Urinary bladder (tissue), 4 donors: ENCODE measurements around the gene NEXN. TPM values are rescaled to one million over a fixed set of nuclear protein-coding genes. Genes with fewer than 3 reads are reported as not detected.
A peak's percentile ranks its signal among the peaks of the same experiment; 100 is the strongest.
"Not testable (repeated sequence)": the region's sequence is repeated elsewhere in the genome, so short reads cannot be mapped to it uniquely, and the experiment has no call there.

ENCODE experiments used
- DNase-seq: peaks from one replicate; pipeline ENCODE4 v3.0.0-alpha.2; 2015; ENCODE audit errors: extremely low spot score
- H3K27ac ChIP-seq: one replicate; pipeline ENCODE4 v1.5.1; 2013; ENCODE audit warnings: low read depth, mild to moderate bottlenecking, moderate library complexity
- H3K36me3 ChIP-seq: one replicate; pipeline ENCODE4 v1.6.1; 2013; ENCODE audit warnings: mild to moderate bottlenecking, moderate library complexity; ENCODE audit not compliant: insufficient read depth
- H3K4me1 ChIP-seq: one replicate; pipeline ENCODE4 v1.6.1; 2013; ENCODE audit warnings: mild to moderate bottlenecking, moderate library complexity; ENCODE audit not compliant: insufficient read depth
- H3K4me3 ChIP-seq: one replicate; pipeline ENCODE4 v1.5.1; 2013; ENCODE audit warnings: low read depth, low read length
- WGBS: extraction: QIAGEN DNeasy Blood & Tissue Kit; methylation state at CpG from one replicate; pipeline ENCODE4 v1.1.7; 2013; 5-methylcytosine and 5-hydroxymethylcytosine counted together
- polyA plus RNA-seq: library from polyadenylated mRNA; stranded (reverse); fragments of 200-250 nt; gene quantifications from one replicate; pipeline ENCODE4 v1.2.3, GENCODE V29; 2013
- total RNA-seq: library from RNA; depleted of rRNA; stranded (reverse); fragments of >200 nt; gene quantifications from one replicate; pipeline ENCODE4 v1.2.3, GENCODE V29; 2014
- donor health status: healthy with polysubstance abuse.
- donor health status: healthy.

NEXN gene
- total and polyA plus RNA-seq, 2 donors = 34.0 to 86.1 TPM

DNA sequence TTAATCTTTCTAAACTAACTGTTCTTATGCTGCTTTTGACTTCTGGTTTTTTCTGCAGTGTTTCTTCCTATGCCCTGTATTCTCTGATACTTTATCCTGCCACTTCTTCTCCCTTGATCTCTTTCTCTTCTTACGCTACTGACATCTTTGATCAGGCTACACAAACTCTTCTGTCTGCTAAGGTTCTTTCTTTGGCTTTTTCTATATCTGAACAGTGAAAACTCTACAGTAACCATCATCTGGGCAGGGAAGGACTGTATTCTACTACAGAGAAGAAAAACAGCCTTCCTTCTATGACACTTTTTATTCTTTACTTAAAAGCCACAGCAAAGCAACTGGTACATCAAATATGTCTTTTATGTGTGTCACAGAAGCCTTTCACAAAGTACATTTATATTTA is 7.4 kb upstream of the NEXN start:
- Histone ChIP-seq H3K36me3 (no peaks in the 10 kb centered on the region), H3K4me1 (no peaks in the 10 kb centered on the region), H3K27ac (no peak overlapping the region), H3K4me3 (no peak overlapping the region)
- 96% methylated on average over 1 of the region's 1 CpG for WGBS
- DNase-seq = no peak

DNA sequence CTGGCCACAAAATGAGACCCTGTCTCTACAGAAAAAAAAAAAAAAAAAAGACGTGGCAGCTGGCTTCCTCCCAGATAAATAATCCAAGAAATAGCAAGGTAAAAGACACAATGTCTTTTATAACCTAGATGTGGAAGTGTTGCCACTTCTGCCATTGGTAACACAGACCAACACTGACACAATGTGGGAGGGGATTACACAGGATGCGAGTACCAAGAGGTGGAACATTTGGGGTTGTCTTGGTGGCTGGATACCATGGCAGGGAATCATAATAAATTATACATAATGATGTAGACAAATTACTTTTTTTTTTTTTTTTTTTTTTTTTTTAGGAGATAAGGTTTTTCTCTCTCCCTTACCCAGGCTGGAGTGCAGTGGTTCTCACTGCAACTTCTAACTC is 6.0 kb upstream of the NEXN start:
- no peak for DNase-seq
- H3K4me3 ChIP-seq = no peak overlapping the region
- no peaks in the 10 kb centered on the region for H3K36me3 ChIP-seq
- H3K27ac ChIP-seq = no peak overlapping the region
- WGBS = 76% methylated on average over 2 of the region's 2 CpGs
- no peaks in the 10 kb centered on the region for H3K4me1 ChIP-seq

DNA sequence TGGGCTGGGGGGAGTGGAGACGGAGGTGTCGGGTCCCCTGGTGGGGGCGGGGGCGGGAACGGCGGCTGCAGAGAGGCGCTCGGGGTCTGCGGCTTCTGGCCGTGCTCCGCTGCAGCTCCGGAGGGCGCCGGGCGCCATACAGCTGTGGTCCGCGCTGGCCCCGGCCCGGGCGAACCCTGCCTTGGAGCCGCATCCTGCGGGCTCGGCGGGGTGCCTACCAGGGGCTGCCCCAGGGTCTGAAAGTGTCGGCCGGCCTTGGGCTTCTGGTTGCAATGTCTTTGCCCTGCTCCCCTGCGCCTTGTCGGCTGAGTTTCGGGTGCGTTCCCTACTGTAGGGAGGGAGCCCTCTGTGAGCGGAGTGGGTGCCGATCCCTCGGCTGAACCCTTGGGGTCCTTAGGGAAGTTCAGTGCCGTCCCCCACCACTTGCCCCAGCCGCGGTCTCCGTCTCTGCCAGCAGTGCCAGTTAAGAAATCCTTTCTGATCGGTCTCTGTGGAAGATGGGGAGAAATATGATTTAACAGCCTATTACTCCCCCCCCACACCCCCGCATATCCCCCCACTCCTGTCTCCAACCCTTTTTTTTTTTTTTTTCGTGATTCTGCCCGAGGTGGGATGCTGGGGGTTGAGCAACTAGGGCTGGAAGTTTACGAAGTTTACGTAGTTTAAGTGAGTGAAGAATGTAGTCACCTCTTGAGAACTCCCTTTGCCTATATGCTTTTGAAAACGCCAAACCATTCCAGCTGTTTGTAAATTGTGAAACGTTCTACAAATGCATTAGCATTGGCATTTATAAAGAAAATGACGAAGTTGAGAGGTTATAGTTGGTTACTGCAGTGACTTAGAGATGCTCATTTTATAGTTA is 588 bp downstream of the NEXN start:
- Histone ChIP-seq H3K27ac (peak overlapping the region; percentile 60), H3K36me3 (no peaks in the 10 kb centered on the region), H3K4me3 (peak overlapping the region; percentile 85), H3K4me1 (no peaks in the 10 kb centered on the region)
- under 1% methylated on average over 46 of the region's 46 CpGs for WGBS
- peak; percentile 42 for DNase-seq

DNA sequence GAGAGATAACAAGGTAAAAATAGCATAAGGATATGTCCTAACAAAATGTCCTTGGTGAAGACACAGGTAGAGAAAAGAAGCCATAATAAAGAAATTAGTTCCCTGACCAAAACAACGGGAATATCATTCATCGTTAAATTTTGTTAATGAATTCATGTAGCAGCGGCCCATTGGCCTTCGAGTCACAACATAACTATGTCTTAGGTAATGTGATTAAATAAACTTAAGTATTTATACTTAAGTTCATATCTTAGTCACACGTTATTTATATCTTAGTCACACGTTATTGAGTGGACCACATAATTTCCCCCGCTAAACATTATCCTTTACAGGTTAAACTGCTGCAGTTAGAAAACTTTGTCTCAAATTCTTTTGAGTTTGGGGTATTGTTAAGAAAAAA is 1.2 kb downstream of the NEXN start:
- Histone ChIP-seq H3K4me3 (peak overlapping the region; percentile 85), H3K4me1 (no peaks in the 10 kb centered on the region), H3K36me3 (no peaks in the 10 kb centered on the region), H3K27ac (no peak overlapping the region)
- DNase-seq = no peak
- 38% methylated on average over 7 of the region's 7 CpGs for WGBS

DNA sequence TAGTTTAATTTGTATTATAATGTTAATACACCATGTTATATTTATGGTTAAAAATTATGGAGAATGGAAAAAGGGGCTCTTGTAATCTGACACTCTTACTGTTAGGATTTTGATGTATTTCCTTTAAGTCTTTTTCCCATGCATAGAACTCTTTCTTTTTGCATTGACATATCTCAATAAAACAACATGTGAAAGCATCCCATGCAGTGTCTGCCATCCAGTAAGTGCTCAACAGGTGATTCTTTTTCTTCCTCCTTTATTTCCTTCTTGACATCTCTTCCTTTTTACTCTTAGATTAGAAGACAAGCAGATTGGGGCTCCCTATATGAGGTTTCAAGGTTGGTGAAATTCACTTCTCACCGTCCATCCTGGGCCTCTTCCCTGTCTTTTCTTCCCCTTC is 2.8 kb downstream of the NEXN start:
- 88% methylated on average over 1 of the region's 1 CpG for WGBS
- no peak overlapping the region for H3K4me3 ChIP-seq
- no peaks in the 10 kb centered on the region for H3K4me1 ChIP-seq
- H3K27ac ChIP-seq = no peak overlapping the region
- H3K36me3 ChIP-seq = no peaks in the 10 kb centered on the region
- DNase-seq = no peak

DNA sequence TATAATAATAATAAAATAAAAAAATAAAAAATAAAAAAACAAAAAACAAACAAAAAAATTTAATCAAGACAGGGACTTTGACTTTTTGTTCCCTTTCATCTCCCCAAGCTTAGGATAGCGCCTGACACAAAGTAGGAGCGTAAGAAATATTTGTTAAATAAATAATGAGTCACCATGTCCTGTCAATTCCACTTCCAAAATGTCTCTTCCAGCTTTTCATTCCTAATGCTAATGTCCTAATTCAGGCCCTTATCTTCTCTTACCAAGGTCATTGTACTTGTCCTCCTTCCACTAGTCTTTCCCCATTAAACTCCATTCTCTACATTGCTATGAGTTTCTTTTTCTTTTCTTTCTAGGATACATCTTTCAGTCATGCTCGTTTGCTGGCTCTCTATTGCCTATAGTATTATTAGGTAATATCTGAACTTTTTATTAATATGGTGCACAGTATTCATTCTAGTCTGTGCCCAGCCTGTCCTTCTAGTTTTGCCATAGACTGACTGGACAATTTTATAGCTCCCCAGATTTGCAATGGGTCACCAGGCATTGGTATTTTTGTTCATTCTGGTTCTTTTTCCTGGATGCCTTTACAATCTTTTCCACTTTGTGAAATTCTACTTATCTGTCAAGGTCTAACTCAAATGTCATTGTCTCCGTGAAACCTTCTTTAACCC is 11.4 kb downstream of the NEXN start:
- DNase-seq = no peak
- WGBS = 74% methylated on average over 4 of the region's 4 CpGs
- no peak overlapping the region for H3K4me3 ChIP-seq
- H3K4me1 ChIP-seq = no peaks in the 10 kb centered on the region
- no peaks in the 10 kb centered on the region for H3K36me3 ChIP-seq
- peak overlapping the region; percentile 38 for H3K27ac ChIP-seq

DNA sequence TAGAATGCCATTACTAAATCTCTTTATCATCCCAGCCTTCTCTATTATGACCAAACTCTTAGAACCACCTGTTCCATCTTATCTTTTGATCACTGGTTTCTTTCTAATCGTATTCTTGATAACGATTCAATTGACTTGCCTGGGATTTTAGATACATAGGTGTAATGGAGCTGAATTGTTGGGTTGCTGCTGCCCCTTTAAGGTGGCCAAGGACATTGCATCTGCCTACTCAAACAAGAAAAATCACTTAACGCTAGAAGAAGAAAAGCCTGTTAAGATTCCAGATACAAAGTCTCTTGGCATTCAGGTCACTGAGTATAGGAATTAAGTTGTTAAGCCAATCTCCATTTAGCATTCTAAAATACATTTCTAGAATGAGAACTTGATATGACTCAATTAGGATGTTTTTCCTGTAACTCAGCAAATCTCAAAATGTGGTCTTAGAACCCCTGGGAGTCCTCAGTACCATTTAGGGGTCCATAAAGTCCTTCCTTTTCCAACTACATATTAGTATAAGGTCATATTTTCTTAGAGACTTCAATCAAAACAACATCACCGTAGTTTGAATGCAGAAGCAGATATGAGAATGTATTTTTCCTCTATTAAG is 12.4 kb downstream of the NEXN start:
- no peak overlapping the region for H3K4me3 ChIP-seq
- no peak overlapping the region for H3K27ac ChIP-seq
- DNase-seq = no peak
- no peaks in the 10 kb centered on the region for H3K4me1 ChIP-seq
- no peaks in the 10 kb centered on the region for H3K36me3 ChIP-seq
- WGBS = 21% methylated on average over 4 of the region's 4 CpGs

GRCh38 chr1:77905603-77906002 is 17.2 kb downstream of the NEXN start:
- H3K27ac ChIP-seq = no peak overlapping the region
- H3K4me3 ChIP-seq = no peak overlapping the region
- H3K36me3 ChIP-seq = no peaks in the 10 kb centered on the region
- no peak for DNase-seq
- 82% methylated on average over 1 of the region's 1 CpG for WGBS
- H3K4me1 ChIP-seq = no peaks in the 10 kb centered on the region

DNA sequence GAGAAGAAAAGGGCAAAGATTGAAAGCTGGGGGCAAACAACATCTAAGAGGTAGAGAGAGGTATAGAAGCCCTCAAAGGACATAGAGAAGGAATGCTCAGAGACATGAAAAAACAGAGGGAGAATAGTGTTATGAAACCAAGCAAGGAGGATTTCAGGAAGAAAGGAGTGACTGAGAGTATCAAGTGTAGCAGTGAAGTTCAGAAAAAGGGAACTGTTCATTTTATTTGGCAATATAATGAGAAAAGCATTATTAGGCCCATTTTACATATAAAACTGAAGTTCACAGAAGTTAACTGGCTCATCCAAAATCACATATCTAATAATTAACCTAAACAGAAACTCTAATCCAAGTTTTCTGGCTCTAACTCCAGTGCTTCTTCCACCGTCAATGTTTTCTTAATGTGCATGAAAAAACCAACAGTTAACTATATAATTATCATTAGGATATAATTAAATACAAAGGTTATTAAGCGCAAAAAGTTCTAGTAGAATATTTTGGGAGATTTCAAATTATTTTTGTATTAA is 17.7 kb downstream of the NEXN start:
- no peak overlapping the region for H3K4me3 ChIP-seq
- 75% methylated on average over 2 of the region's 2 CpGs for WGBS
- no peak for DNase-seq
- no peak overlapping the region for H3K27ac ChIP-seq
- H3K4me1 ChIP-seq = no peaks in the 10 kb centered on the region
- H3K36me3 ChIP-seq = no peaks in the 10 kb centered on the region

- no peak for DNase-seq
- Histone ChIP-seq H3K36me3 (no peaks in the 10 kb centered on the region), H3K4me3 (no peak overlapping the region), H3K27ac (no peak overlapping the region), H3K4me1 (no peaks in the 10 kb centered on the region)
- WGBS = 91% methylated on average over 1 of the region's 1 CpG
These were observed 18.2 kb downstream of the NEXN start for GRCh38 chr1:77906624-77907023.

GRCh38 chr1:77910116-77910515 is 21.7 kb downstream of the NEXN start:
- no peak for DNase-seq
- WGBS = 80% methylated on average over 4 of the region's 4 CpGs
- Histone ChIP-seq H3K4me3 (no peak overlapping the region), H3K4me1 (no peaks in the 10 kb centered on the region), H3K36me3 (no peaks in the 10 kb centered on the region), H3K27ac (no peak overlapping the region)

DNA sequence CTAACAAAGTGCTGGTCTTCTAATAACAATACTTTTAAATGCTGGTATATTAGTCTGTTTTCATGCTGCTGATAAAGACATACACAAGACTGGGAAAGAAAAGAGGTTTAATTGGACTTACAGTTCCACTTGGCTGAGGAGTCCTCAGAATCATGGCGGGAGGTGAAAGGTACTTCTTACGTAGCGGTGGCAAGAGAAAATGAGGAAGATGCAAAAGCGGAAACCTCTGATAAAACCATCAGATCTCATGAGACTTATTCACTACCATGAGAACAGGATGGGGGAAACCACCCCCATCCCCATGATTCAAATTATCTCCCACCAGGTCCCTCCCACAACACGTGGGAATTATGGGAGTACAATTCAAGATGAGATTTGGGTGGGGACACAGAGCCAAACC is 30.5 kb downstream of the NEXN start:
- not testable (repeated sequence) for H3K4me1 ChIP-seq, H3K4me3 ChIP-seq, H3K36me3 ChIP-seq, DNase-seq, H3K27ac ChIP-seq
- 97% methylated on average over 5 of the region's 5 CpGs for WGBS

- DNase-seq = no peak
- Histone ChIP-seq H3K4me1 (no peaks in the 10 kb centered on the region), H3K27ac (no peak overlapping the region), H3K4me3 (no peak overlapping the region), H3K36me3 (peaks cover 2% of the 10 kb centered on the region)
- WGBS = 35% methylated on average over 1 of the region's 1 CpG
These were observed 37.1 kb downstream of the NEXN start for GRCh38 chr1:77925518-77925917.

DNA sequence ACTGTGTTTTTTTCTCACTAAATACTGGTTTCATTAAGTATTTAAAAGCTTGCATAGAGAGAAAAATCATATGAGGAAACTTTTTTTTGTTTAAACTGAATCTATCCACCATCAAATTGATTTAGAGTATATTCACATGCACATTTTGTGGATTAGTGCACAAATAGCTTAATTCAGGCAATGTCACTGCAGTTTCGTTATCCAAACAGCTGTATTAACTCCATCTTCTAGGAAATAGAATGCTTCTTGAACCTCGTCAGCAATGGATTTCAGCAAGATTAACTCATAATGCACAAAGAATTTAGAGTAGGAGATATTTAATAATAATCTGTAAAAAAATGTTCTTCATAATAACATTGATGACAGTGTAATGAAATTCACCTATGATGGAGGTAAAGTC is 37.5 kb downstream of the NEXN start:
- no peak overlapping the region for H3K4me3 ChIP-seq
- DNase-seq = no peak
- 49% methylated on average over 2 of the region's 2 CpGs for WGBS
- H3K36me3 ChIP-seq = peaks cover 2% of the 10 kb centered on the region
- no peaks in the 10 kb centered on the region for H3K4me1 ChIP-seq
- no peak overlapping the region for H3K27ac ChIP-seq
